Endodermal cell (in vitro differentiated cells): ENCODE results near the gene JAML. TPM values are rescaled to one million over a fixed set of nuclear protein-coding genes. Genes with fewer than 3 reads are reported as not detected.

Experiments used
- DNase-seq: peaks from one replicate; pipeline ENCODE4 v3.0.0-alpha.2; 2017
- H3K27ac ChIP-seq: 2 replicates; pipeline ENCODE4 v1.5.1; 2013; ENCODE audit warnings: mild to moderate bottlenecking, low read depth, low read length, moderate library complexity
- H3K27me3 ChIP-seq: 2 replicates; pipeline ENCODE4 v1.6.1; 2013; ENCODE audit warnings: mild to moderate bottlenecking, low read length, moderate library complexity; ENCODE audit not compliant: insufficient read depth, control insufficient read depth, poor library complexity, severe bottlenecking
- H3K36me3 ChIP-seq: 2 replicates; pipeline ENCODE4 v1.7.0; 2013; ENCODE audit warnings: mild to moderate bottlenecking, low read length, moderate library complexity; ENCODE audit not compliant: control insufficient read depth, insufficient read depth
- H3K4me1 ChIP-seq: one replicate; pipeline ENCODE4 v1.7.0; 2013; ENCODE audit warnings: low read length; ENCODE audit not compliant: control insufficient read depth, insufficient read depth
- H3K4me3 ChIP-seq: 2 replicates; pipeline ENCODE4 v1.5.1; 2013; ENCODE audit warnings: mild to moderate bottlenecking, low read length, moderate library complexity
- H3K9ac ChIP-seq: 2 replicates; pipeline ENCODE4 v1.6.1; 2013; ENCODE audit warnings: mild to moderate bottlenecking, low read length, moderate library complexity; ENCODE audit not compliant: poor library complexity, severe bottlenecking; ENCODE audit errors: extremely low read depth
- H3K9me3 ChIP-seq: 2 replicates; pipeline ENCODE4 v1.6.1; 2013; ENCODE audit warnings: mild to moderate bottlenecking, low read length, moderate library complexity; ENCODE audit not compliant: control insufficient read depth
- H3K27ac Mint-ChIP-seq: 2 replicates; pipeline ENCODE4 v1.8.0; 2020; ENCODE audit warnings: mixed read lengths
- H3K27me3 Mint-ChIP-seq: 2 replicates; pipeline ENCODE4 v1.8.0; 2021; ENCODE audit warnings: mild to moderate bottlenecking, mixed read lengths; ENCODE audit not compliant: insufficient read depth
- H3K36me3 Mint-ChIP-seq: 2 replicates; pipeline ENCODE4 v1.8.0; 2020; ENCODE audit warnings: low read depth, mixed read lengths
- H3K4me1 Mint-ChIP-seq: 2 replicates; pipeline ENCODE4 v1.8.0; 2020; ENCODE audit warnings: mixed read lengths
- H3K4me3 Mint-ChIP-seq: 2 replicates; pipeline ENCODE4 v1.8.0; 2020; ENCODE audit warnings: mild to moderate bottlenecking, moderate library complexity, mixed read lengths
- H3K9me3 Mint-ChIP-seq: 2 replicates; pipeline ENCODE4 v1.8.0; 2020; ENCODE audit warnings: mild to moderate bottlenecking, mixed read lengths
- WGBS, 2 experiments: methylation state at CpG; one replicate each; pipeline versions ENCODE4 v1.1.5 to v1.1.7; 2013; ENCODE audit warnings: missing lambda C conversion rate in 2 of 2, mixed read lengths in 1 of 2; ENCODE audit not compliant: insufficient coverage in 1 of 2, insufficient read length in 1 of 2; 5-methylcytosine and 5-hydroxymethylcytosine counted together
- total RNA-seq, 2 donors: library from RNA; stranded (reverse); fragmentation: NEBNext Ultra II Directional in 1 of 2; extraction: Animal tissue kit (Norgen Biotek cat#: 25700) in 1 of 2; gene quantifications; 2 replicates in 1 of 2; 3 replicates in 1 of 2; pipeline ENCODE4 v1.2.1, GENCODE V29; 2021
- TF ChIP-seq, protein P1 (sequence below): fragments of 200-600 bp; sonication (generic); conservative IDR thresholded peaks from 2 replicates; pipeline ENCODE4 v1.5.0; 2021; ENCODE audit warnings: antibody characterized with exemption, mild to moderate bottlenecking

Gene JAML
- total RNA-seq, 2 donors from 2014 or later: 0.40 to 0.55 TPM

DNA sequence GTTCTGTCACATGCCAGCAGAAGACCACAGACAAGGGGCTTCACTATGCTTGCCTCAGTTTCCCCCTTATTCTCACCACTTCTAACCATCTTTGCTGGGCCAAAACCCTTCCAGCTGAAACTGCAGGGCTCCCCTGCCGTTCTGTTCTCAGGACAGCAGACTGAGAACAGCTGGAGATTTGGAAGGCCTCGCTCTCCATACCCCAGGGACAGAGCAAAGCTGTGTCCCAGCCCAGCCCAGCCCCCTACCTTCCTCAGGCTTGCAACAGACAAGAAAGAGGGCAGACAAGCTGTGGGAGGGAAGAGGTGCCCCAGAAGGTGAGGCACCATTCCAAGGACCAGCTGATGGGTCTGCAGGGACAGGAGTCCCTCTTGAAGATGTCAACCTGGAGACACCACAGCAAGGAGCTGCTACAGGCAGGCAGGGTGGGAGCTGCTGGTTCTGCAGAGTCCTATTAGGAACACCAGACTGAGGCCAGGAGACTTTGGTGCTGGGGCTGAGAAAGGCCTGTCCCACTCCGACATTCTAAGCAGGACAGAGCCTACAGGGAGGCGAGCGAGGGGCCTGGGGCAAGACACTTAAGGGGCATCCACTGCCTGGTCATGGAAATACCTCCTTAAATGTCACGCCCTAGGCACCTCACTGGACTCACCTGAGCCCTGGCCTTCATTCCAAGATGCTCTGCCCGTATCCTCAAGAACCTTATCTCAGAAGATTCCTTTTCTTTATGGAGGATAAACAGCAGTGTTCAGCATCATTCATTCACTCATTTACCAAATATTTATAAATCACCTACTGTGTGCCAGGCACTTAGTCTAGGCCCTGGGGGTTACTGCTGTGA is 55.3 kb downstream of the JAML start:
- H3K9me3 Mint-ChIP-seq: no peaks in the 10 kb centered on the region
- Histone ChIP-seq H3K27ac (no peak overlapping the region), H3K4me3 (no peak overlapping the region), H3K9me3 (no peaks in the 10 kb centered on the region), H3K36me3 (no peaks in the 10 kb centered on the region), H3K27me3 (peaks cover 66% of the 10 kb centered on the region), H3K4me1 (no peaks in the 10 kb centered on the region), H3K9ac (no peak overlapping the region)
- H3K4me3 Mint-ChIP-seq: no peak overlapping the region
- TF ChIP-seq, protein P1, sequence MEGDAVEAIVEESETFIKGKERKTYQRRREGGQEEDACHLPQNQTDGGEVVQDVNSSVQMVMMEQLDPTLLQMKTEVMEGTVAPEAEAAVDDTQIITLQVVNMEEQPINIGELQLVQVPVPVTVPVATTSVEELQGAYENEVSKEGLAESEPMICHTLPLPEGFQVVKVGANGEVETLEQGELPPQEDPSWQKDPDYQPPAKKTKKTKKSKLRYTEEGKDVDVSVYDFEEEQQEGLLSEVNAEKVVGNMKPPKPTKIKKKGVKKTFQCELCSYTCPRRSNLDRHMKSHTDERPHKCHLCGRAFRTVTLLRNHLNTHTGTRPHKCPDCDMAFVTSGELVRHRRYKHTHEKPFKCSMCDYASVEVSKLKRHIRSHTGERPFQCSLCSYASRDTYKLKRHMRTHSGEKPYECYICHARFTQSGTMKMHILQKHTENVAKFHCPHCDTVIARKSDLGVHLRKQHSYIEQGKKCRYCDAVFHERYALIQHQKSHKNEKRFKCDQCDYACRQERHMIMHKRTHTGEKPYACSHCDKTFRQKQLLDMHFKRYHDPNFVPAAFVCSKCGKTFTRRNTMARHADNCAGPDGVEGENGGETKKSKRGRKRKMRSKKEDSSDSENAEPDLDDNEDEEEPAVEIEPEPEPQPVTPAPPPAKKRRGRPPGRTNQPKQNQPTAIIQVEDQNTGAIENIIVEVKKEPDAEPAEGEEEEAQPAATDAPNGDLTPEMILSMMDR: no peak
- H3K27ac Mint-ChIP-seq: no peak overlapping the region
- DNase-seq: no peak
- WGBS, 2 experiments: 81 to 87% methylated on average over 6 to 7 of the region's 7 CpGs
- H3K27me3 Mint-ChIP-seq: peaks cover 89% of the 10 kb centered on the region
- H3K4me1 Mint-ChIP-seq: peaks cover 10% of the 10 kb centered on the region
- H3K36me3 Mint-ChIP-seq: no peaks in the 10 kb centered on the region

DNA sequence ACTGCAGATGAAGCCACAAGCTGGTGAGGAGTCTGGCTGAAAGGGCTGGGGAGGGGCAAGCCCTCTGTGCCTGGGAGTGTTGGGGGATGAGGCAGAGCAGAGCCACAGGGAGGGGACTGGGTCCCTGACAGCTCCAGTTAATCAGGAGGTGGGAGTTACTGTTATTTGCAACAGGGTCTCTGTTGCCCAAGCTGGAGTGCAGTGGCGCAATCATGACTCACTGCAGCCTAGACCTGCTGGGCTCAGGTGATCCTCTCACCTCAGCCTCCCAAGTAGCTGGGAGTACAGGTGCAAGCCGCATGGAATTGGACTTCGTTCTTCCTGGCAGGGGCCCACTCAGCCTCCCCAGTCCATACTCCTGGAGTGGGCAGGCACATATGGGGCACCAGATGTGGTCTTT is 56.1 kb downstream of the JAML start:
- H3K27ac ChIP-seq: no peak overlapping the region
- TF ChIP-seq, protein P1: no peak
- H3K9ac ChIP-seq: no peak overlapping the region
- H3K27me3 ChIP-seq: peaks cover 70% of the 10 kb centered on the region
- Mint-ChIP-seq H3K36me3 (no peaks in the 10 kb centered on the region), H3K9me3 (no peaks in the 10 kb centered on the region), H3K4me3 (no peak overlapping the region), H3K4me1 (peaks cover 10% of the 10 kb centered on the region), H3K27me3 (peaks cover 91% of the 10 kb centered on the region), H3K27ac (no peak overlapping the region)
- H3K9me3 ChIP-seq: no peaks in the 10 kb centered on the region
- H3K36me3 ChIP-seq: no peaks in the 10 kb centered on the region
- no peak for DNase-seq
- no peaks in the 10 kb centered on the region for H3K4me1 ChIP-seq
- 85 to 100% methylated on average over 1 to 3 of the region's 3 CpGs for WGBS, 2 experiments
- no peak overlapping the region for H3K4me3 ChIP-seq

DNA sequence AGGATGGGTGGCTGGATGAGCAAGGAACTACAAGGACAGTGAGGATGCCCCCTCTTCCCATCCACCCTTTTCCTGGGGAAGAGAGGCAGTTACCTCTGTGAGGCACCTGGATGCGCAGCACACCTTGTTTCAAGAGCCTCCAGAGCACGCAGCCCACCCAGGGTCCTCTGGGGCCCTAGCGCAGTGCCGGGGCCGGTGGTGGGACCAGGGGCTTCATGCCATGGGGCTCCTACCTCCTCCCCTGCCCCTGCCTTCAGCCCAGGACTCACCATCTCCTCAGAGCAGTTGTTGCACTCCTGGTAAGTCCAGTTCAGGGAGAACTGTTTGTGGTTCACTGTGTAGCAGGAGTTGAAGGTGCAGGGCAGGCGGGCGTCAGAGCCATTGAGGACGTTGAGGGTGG is 56.5 kb downstream of the JAML start:
- H3K27ac Mint-ChIP-seq: no peak overlapping the region
- TF ChIP-seq, protein P1: no peak
- Histone ChIP-seq H3K4me1 (no peaks in the 10 kb centered on the region), H3K27ac (no peak overlapping the region), H3K27me3 (peaks cover 73% of the 10 kb centered on the region), H3K9me3 (no peaks in the 10 kb centered on the region), H3K36me3 (no peaks in the 10 kb centered on the region), H3K4me3 (no peak overlapping the region), H3K9ac (no peak overlapping the region)
- no peak for DNase-seq
- H3K27me3 Mint-ChIP-seq: peaks cover 91% of the 10 kb centered on the region
- 93 to 94% methylated on average over 7 to 8 of the region's 8 CpGs for WGBS, 2 experiments
- H3K9me3 Mint-ChIP-seq: no peaks in the 10 kb centered on the region
- H3K4me1 Mint-ChIP-seq: peaks cover 10% of the 10 kb centered on the region
- H3K36me3 Mint-ChIP-seq: no peaks in the 10 kb centered on the region
- H3K4me3 Mint-ChIP-seq: no peak overlapping the region
